ENCODE measurements around the gene FUCA2.

The FUCA2 gene

GRCh38 chr6:143510991-143511891, at the start of gene FUCA2:
Gene FUCA2, minus strand, starts transcription at chr6:143511720. Its CDS starts 86 bp downstream, at chr6:143511634.
- DNase-seq: no peak

- DNase-seq: no peak
These were observed 49.7 kb upstream of the FUCA2 start for GRCh38 chr6:143561105-143561704.

- no peak for DNase-seq
These were observed 47.6 kb upstream of the FUCA2 start for GRCh38 chr6:143559051-143559660.

- no peak for DNase-seq
These were observed 45.0 kb upstream of the FUCA2 start for GRCh38 chr6:143556529-143556928.

- DNase-seq: no peak
These were observed 44.1 kb upstream of the FUCA2 start for GRCh38 chr6:143555582-143555981.

- DNase-seq: no peak
These were observed 43.6 kb upstream of the FUCA2 start for GRCh38 chr6:143555071-143555492.

GRCh38 chr6:143553337-143553736, 41.8 kb upstream of the FUCA2 start:
- DNase-seq: no peak

GRCh38 chr6:143549949-143550268, 38.4 kb upstream of the FUCA2 start:
- no peak for DNase-seq

GRCh38 chr6:143549221-143549948, 37.9 kb upstream of the FUCA2 start:
- DNase-seq: no peak

- no peak for DNase-seq
These were observed 35.1 kb upstream of the FUCA2 start for GRCh38 chr6:143546599-143546998.

- DNase-seq: no peak
These were observed 34.5 kb upstream of the FUCA2 start for GRCh38 chr6:143545976-143546547.

GRCh38 chr6:143545165-143545564, 33.6 kb upstream of the FUCA2 start:
- DNase-seq: no peak

GRCh38 chr6:143544011-143544696, 32.6 kb upstream of the FUCA2 start:
- DNase-seq: no peak

GRCh38 chr6:143543435-143543834, 31.9 kb upstream of the FUCA2 start:
- no peak for DNase-seq

GRCh38 chr6:143542888-143543287, 31.4 kb upstream of the FUCA2 start:
- no peak for DNase-seq

GRCh38 chr6:143540192-143540591, 28.7 kb upstream of the FUCA2 start:
- DNase-seq: no peak

GRCh38 chr6:143539734-143540133, 28.2 kb upstream of the FUCA2 start:
- no peak for DNase-seq

GRCh38 chr6:143539106-143539505, 27.6 kb upstream of the FUCA2 start:
- no peak for DNase-seq

GRCh38 chr6:143538374-143538773, 26.9 kb upstream of the FUCA2 start:
- no peak for DNase-seq

- DNase-seq: no peak
These were observed 25.6 kb upstream of the FUCA2 start for GRCh38 chr6:143536866-143537691.

- peak; percentile 2 for DNase-seq
These were observed 24.9 kb upstream of the FUCA2 start for GRCh38 chr6:143536461-143536865.
